K562 (cell line): ENCODE results near the gene SVBP. TPM values are rescaled to one million over a fixed set of nuclear protein-coding genes. Genes with fewer than 3 reads are reported as not detected.

Source experiments
- ARHGAP35 ChIP-seq: fragments of 450-650 bp; IDR thresholded peaks from 2 replicates; pipeline ENCODE4 v1.6.1; 2018; ENCODE audit not compliant: partially characterized antibody
- CC2D1A ChIP-seq: fragments of 450-650 bp; IDR thresholded peaks from 2 replicates; pipeline ENCODE4 v1.6.1; 2017; ENCODE audit warnings: mild to moderate bottlenecking
- HNRNPH1 ChIP-seq: fragments of 200-400 bp; formaldehyde crosslinking; optimal IDR thresholded peaks from 2 replicates; pipeline ENCODE3; 2017; ENCODE audit warnings: low read depth, mild to moderate bottlenecking, low read length, moderate library complexity
- NCOA2 ChIP-seq, 2 experiments: fragments of 450-650 bp; IDR thresholded peaks; 2 replicates each; pipeline ENCODE4 v1.6.1; 2018; ENCODE audit warnings: mild to moderate bottlenecking in 2 of 2, moderate library complexity in 1 of 2; ENCODE audit not compliant: partially characterized antibody in 2 of 2
- NELFE ChIP-seq: IDR thresholded peaks from 2 replicates; pipeline ENCODE4 v1.6.1; 2011; ENCODE audit warnings: mild to moderate bottlenecking; ENCODE audit not compliant: insufficient read depth, insufficient read length
- NFYB ChIP-seq: IDR thresholded peaks from 2 replicates; pipeline ENCODE4 v1.6.1; 2011; ENCODE audit warnings: mild to moderate bottlenecking, moderate library complexity; ENCODE audit not compliant: insufficient read length; ENCODE audit errors: extremely low read depth
- RNF2 ChIP-seq: sonication (generic); IDR thresholded peaks from 2 replicates; pipeline ENCODE4 v1.6.1; 2016
- TBL1XR1 ChIP-seq, 2 experiments: IDR thresholded peaks; 2 replicates each; pipeline ENCODE4 v1.6.1; 2012; ENCODE audit warnings: improper control_type of control experiment in 2 of 2, low read length in 2 of 2, mild to moderate bottlenecking in 1 of 2
- ZNF785 ChIP-seq: fragments of 250-450 bp; sonication (Bioruptor Pico); IDR thresholded peaks from 2 replicates; pipeline ENCODE4 v1.4.0; 2020; ENCODE audit warnings: mild to moderate bottlenecking
- polyA plus RNA-seq, 8 experiments: library from polyadenylated mRNA; depleted of rRNA in 4 of 8; stranded (reverse) in 5 of 8; unstranded in 3 of 8; fragments of >200 nt; fragmentation: Nextera tagmentation in 2 of 8; fragmentation: Illumina TruSeq in 1 of 8; extraction: Ambion mirVana in 2 of 8; extraction: Trizol in 1 of 8; gene quantifications; 2 replicates each; pipeline versions ENCODE4 v1.2.1 to v1.2.3, GENCODE V29; 2011 to 2014; ENCODE audit warnings: inconsistent platforms in 1 of 8, missing spikeins in 1 of 8
- total RNA-seq, 7 experiments: library from RNA; depleted of rRNA in 6 of 7; stranded (reverse); fragments of >200 nt in 6 of 7; fragmentation: Illumina TruSeq in 2 of 7; extraction: Trizol in 2 of 7; gene quantifications; 2 replicates each; pipeline versions ENCODE4 v1.2.1 to v1.2.3, GENCODE V29; 2011 to 2021; ENCODE audit warnings: low replicate concordance in 1 of 7
- TF ChIP-seq, protein P1 (sequence below), 2 experiments: fragments of 450-650 bp; IDR thresholded peaks; 2 replicates each; pipeline ENCODE4 v1.6.1; 2016; ENCODE audit warnings: mild to moderate bottlenecking in 2 of 2, borderline replicate concordance in 1 of 2, low read depth in 1 of 2, moderate library complexity in 1 of 2
- TF ChIP-seq, protein P2 (sequence below): fragments of 450-650 bp; IDR thresholded peaks from 2 replicates; pipeline ENCODE4 v1.6.1; 2016; ENCODE audit warnings: missing biosample characterization, missing genetic modification characterization
- TF ChIP-seq, protein P3 (sequence below): fragments of 200-800 bp; sonication (Bioruptor generic); IDR thresholded peaks from 2 replicates; pipeline ENCODE4 v1.6.1; 2016; ENCODE audit warnings: missing genetic modification characterization, missing compliant biosample characterization

The SVBP gene
- total and polyA plus RNA-seq, 9 of the 15 experiments (the other 6 are each of a cell fraction or from before 2014, with no cell fraction given): 31.7 to 49.7 (median 40.0) TPM

DNA sequence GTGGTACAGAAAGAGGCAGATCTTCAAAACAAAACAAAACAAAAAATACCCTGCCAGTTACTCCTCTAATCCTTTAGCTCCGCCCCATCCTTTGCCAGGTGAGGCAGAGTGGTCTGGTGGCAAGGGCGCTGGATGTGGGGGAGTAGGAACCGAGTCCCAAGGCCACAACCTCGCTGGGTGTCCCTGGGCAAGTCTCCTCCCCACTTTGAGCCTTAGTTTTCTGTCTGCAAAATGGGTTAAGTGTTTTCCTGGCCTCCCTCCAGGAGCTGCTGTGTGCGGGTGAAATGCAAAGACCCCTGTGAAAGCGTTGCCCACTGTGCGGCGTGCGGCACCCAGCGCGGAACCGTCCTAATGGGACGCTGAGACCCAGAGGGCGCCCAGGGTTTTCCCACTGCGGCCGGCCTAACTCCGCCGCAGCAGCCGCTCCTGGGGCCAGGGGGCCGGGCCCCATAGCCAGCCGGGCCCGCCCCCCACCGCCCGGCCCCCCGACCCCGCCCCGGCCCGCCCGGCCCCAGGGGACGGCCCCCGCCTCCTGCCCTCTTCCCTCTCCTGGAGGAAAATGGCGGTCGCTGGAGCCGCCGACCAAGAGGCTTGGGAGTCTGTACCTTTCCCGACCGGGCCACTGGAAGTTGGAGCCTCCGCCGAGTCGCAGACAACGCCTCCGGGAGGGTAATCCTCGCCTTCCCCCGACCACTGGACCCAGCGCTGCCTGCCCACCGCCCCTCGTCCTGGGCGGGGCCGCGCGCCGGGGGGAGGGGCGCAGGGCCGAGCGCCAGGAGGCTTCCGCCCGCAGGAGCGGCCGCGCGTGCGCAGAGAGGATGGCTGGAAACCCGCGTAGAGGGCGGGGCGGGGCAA lies at the start of gene SVBP, which contains the start of gene ERMAP (continued):
- TF ChIP-seq, protein P1, sequence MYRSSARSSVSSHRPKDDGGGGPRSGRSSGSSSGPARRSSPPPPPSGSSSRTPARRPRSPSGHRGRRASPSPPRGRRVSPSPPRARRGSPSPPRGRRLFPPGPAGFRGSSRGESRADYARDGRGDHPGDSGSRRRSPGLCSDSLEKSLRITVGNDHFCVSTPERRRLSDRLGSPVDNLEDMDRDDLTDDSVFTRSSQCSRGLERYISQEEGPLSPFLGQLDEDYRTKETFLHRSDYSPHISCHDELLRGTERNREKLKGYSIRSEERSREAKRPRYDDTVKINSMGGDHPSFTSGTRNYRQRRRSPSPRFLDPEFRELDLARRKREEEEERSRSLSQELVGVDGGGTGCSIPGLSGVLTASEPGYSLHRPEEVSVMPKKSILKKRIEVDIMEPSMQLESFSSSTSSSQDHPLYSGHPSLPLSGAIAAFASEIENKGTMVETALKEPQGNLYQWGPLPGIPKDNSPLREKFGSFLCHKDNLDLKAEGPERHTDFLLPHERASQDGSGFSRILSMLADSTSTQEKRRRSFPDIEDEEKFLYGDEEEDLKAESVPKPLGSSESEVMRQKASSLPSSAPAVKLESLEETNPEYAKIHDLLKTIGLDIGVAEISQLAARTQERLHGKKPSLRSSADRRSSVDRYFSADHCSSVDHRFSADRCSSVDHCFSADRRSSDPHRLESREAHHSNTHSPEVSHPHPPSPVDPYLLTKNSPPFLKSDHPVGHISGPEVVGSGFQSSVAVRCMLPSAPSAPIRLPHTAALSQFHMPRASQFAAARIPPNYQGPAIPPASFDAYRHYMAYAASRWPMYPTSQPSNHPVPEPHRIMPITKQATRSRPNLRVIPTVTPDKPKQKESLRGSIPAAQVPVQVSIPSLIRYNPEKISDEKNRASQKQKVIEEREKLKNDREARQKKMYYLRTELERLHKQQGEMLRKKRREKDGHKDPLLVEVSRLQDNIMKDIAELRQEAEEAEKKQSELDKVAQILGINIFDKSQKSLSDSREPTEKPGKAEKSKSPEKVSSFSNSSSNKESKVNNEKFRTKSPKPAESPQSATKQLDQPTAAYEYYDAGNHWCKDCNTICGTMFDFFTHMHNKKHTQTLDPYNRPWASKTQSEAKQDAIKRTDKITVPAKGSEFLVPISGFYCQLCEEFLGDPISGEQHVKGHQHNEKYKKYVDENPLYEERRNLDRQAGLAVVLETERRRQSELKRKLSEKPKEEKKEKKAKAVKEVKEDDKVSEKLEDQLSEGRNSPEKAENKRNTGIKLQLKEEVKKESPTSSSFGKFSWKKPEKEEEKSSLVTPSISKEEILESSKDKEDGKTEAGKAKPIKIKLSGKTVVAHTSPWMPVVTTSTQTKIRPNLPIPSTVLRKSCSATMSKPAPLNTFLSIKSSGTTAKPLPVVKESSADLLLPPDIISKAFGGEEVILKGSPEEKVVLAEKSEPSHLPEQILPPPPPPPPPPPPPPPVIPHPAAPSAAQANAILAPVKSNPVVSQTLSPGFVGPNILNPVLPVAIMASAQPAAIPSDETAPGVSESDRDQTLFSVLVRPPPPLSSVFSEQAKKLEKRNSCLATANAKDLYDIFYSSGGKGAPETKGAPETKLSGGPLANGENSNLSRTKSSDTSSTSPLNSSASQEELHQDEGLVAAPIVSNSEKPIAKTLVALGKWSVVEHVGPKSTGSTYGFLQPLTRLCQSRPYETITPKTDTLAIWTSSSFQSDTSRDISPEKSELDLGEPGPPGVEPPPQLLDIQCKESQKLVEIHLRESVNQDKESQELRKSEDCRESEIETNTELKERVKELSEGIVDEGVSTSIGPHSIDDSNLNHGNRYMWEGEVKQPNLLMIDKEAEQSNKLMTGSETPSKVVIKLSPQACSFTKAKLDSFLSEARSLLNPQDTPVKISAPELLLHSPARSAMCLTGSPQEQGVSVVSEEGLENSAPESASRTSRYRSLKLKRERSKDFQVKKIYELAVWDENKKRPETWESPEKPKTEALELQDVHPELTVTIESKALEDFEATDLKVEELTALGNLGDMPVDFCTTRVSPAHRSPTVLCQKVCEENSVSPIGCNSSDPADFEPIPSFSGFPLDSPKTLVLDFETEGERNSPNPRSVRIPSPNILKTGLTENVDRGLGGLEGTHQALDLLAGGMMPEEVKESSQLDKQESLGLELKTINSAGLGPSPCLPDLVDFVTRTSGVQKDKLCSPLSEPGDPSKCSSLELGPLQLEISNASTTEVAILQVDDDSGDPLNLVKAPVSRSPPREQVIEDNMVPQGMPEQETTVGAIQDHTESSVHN (IDR thresholded peaks at IDR 0.05; ENCODE audit: borderline replicate concordance in 1 of 2, low read depth in 1 of 2): no peak
- TF ChIP-seq NELFE (no peak), ZNF785 (no peak), NCOA2 (IDR thresholded peaks at IDR 0.05; ENCODE audit: partially characterized antibody in 2 of 2) (no peak), NFYB (no peak), CC2D1A (0 out of 2 replicates have a peak, but pooled peaks have one; percentile 27), HNRNPH1 (no peak), ARHGAP35 (no peak), TBL1XR1 (IDR thresholded peaks at IDR 0.05; ENCODE audit: low read length in 2 of 2) (peak; percentile 29 to 69; a peak in 1 of 4 replicates), RNF2 (peak; percentile 62; the same call in 1 of the 2 replicates)
- TF ChIP-seq, protein P2, sequence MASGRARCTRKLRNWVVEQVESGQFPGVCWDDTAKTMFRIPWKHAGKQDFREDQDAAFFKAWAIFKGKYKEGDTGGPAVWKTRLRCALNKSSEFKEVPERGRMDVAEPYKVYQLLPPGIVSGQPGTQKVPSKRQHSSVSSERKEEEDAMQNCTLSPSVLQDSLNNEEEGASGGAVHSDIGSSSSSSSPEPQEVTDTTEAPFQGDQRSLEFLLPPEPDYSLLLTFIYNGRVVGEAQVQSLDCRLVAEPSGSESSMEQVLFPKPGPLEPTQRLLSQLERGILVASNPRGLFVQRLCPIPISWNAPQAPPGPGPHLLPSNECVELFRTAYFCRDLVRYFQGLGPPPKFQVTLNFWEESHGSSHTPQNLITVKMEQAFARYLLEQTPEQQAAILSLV: no peak
- TF ChIP-seq, protein P3, sequence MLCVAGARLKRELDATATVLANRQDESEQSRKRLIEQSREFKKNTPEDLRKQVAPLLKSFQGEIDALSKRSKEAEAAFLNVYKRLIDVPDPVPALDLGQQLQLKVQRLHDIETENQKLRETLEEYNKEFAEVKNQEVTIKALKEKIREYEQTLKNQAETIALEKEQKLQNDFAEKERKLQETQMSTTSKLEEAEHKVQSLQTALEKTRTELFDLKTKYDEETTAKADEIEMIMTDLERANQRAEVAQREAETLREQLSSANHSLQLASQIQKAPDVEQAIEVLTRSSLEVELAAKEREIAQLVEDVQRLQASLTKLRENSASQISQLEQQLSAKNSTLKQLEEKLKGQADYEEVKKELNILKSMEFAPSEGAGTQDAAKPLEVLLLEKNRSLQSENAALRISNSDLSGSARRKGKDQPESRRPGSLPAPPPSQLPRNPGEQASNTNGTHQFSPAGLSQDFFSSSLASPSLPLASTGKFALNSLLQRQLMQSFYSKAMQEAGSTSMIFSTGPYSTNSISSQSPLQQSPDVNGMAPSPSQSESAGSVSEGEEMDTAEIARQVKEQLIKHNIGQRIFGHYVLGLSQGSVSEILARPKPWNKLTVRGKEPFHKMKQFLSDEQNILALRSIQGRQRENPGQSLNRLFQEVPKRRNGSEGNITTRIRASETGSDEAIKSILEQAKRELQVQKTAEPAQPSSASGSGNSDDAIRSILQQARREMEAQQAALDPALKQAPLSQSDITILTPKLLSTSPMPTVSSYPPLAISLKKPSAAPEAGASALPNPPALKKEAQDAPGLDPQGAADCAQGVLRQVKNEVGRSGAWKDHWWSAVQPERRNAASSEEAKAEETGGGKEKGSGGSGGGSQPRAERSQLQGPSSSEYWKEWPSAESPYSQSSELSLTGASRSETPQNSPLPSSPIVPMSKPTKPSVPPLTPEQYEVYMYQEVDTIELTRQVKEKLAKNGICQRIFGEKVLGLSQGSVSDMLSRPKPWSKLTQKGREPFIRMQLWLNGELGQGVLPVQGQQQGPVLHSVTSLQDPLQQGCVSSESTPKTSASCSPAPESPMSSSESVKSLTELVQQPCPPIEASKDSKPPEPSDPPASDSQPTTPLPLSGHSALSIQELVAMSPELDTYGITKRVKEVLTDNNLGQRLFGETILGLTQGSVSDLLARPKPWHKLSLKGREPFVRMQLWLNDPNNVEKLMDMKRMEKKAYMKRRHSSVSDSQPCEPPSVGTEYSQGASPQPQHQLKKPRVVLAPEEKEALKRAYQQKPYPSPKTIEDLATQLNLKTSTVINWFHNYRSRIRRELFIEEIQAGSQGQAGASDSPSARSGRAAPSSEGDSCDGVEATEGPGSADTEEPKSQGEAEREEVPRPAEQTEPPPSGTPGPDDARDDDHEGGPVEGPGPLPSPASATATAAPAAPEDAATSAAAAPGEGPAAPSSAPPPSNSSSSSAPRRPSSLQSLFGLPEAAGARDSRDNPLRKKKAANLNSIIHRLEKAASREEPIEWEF (CRISPR knock-in tag): no peak
